Measurements from ENCODE around the gene MSI2.
A peak's percentile ranks its signal among the peaks of the same experiment; 100 is the strongest.

The MSI2 gene

GRCh38 chr17:57550016-57550415 is 293.7 kb downstream of the MSI2 start:
- no peak for DNase-seq (ENCODE audit: insufficient read length, low spot score)
- FAIRE-seq = no peak
- no peak for TF ChIP-seq POLR2A (IDR thresholded peaks at IDR 0.05; ENCODE audit: low read depth, low read length)

- FAIRE-seq (no peak), DNase-seq (ENCODE audit: insufficient read length, low spot score) (no peak)
- no peak for TF ChIP-seq POLR2A (IDR thresholded peaks at IDR 0.05; ENCODE audit: low read depth, low read length)
Observed at GRCh38 chr17:57550668-57551315, 294.5 kb downstream of the MSI2 start.

GRCh38 chr17:57551321-57552079 is 295.2 kb downstream of the MSI2 start:
- no peak for FAIRE-seq
- TF ChIP-seq POLR2A (IDR thresholded peaks at IDR 0.05; ENCODE audit: low read depth, low read length) = no peak
- DNase-seq (ENCODE audit: insufficient read length, low spot score) = no peak

DNA sequence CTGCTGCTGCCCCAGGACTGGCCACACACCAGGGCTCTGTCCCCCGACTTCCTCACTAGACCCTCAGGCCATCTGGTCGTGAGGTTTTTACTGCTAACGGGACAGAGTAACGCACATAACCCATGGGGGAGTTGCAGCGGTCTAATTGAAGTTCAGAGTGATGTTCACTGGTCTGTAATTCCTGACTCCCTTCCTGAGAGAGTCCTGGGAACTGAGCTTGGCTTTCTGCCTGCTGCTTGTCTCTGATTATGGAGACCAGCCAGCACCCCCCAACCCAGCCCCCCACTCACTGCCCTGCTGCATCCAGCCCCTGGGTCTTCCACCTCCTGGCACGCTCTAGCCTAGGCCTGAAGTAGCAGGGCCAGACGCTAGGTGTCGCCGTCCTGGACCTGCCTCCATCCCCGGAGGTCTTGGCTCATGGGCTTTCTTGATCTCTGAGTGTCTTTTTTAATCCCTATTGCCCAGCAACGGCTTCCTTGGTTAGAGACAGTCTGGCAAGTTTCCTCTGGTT is 295.8 kb downstream of the MSI2 start:
- no peak for FAIRE-seq
- no peak for DNase-seq (ENCODE audit: insufficient read length, low spot score)
- TF ChIP-seq POLR2A (IDR thresholded peaks at IDR 0.05; ENCODE audit: low read depth, low read length) = no peak

DNA sequence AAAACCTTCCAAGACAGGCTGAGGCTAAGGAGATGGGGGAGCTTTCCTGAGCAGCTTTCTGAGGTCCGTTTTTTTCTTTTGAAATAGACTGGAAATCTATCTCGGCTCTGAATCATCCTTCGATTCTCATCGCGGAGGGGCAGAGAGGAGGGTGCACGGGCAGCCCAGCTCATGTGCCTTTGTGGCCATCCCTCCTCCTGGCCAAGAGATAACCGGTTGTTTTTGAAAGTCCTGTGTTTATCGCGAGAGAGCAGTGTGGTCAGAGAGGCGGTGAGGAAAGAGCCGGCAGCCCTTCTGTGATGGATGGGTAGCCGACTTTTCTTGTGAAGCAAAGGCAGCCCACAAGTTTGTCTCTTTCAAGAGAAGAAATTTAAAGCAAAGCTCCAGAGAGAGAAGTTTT is 297.2 kb downstream of the MSI2 start:
- DNase-seq (ENCODE audit: insufficient read length, low spot score) = peak; percentile 65
- no peak for TF ChIP-seq POLR2A (IDR thresholded peaks at IDR 0.05; ENCODE audit: low read depth, low read length)
- no peak for FAIRE-seq

DNA sequence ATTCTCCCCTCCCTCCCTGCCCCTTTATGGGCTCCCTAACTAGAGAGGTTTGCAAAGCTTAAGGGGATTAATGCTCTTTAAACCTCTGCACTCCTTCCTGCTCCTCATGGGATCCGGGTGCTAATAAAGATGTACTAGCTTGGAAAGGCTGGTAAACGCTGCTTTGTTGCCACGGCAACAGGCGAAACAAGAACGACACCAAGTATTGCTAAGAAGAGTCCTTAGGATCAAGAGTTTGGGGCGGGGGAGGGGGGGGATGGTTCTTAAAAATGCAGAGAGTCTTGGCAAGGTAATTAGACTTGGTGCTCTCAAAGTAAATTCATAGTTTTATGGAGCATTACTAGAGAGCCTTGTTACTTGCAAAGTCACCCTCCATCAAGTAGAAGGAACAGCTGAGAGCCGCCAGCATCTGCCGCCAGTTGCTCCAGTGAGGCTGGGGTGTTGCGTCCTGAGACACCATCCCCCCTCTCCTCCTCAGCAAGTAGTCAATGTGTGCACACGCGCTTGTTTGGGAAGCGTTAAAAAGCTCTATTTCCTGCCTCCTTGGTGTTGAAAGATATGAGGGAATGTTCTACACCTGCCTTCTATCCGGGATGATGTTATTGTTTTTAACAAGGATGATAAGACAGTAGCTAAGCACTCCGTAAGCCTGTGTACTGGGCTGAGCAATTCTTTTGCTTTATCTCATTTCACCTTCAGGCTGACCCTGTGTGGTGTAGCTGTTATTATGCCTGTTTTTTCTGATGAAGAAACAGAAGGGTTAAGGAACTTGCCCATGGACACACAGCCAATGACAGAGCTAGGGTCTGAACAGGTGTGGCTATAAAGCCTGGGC is 297.9 kb downstream of the MSI2 start:
- no peak for TF ChIP-seq POLR2A (IDR thresholded peaks at IDR 0.05; ENCODE audit: low read depth, low read length)
- FAIRE-seq = no peak
- no peak for DNase-seq (ENCODE audit: insufficient read length, low spot score)

- no peak for TF ChIP-seq POLR2A (IDR thresholded peaks at IDR 0.05; ENCODE audit: low read depth, low read length)
- no peak for DNase-seq (ENCODE audit: insufficient read length, low spot score)
- no peak for FAIRE-seq
Observed at GRCh38 chr17:57554826-57555635, 298.7 kb downstream of the MSI2 start.

DNA sequence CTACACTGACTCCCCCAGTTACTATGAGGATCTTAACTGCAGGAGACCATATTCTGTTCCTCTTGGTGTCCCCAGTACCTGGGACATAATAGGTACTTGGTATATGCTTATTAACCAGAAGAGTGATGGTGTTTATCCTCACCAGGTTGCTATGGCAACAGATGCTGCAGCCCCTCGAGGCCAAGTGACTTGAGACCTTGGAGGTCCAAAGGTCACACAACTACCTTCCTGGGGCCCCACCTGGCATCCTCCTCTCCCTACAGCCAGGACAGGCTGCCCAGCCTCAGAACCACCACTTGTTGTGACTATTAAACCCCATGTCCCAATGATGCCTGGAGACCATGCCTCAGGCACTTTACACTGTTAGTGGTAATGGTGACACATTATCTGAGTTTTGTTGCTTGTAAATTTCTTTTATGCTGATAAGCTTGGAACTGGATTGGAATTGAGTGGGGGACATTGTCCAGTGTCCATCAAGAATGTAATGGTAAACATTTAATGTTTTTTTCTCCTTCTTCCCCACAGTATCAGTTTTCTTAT is 299.4 kb downstream of the MSI2 start:
- FAIRE-seq = no peak
- no peak for DNase-seq (ENCODE audit: insufficient read length, low spot score)
- no peak for TF ChIP-seq POLR2A (IDR thresholded peaks at IDR 0.05; ENCODE audit: low read depth, low read length)

DNA sequence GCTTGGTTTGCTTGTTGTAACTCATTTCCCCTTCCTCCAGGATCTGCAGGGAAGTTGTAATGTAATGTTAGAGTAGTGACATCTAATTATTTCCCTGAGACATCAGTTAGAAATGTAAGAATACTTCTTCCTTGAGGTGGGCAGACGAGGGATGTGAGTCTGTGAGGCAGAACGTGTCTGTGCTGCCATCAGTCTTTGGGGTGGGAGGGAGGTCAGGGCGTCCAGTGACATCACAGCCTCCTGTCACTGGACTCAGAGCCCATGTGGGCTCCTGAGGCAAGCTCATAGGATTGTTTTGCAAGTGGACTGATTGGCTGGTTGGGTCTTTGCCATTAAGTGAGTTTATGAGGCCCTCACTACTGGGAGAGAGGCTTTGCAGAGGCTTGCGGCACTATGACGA is 300.0 kb downstream of the MSI2 start:
- FAIRE-seq (no peak), DNase-seq (ENCODE audit: insufficient read length, low spot score) (no peak)
- no peak for TF ChIP-seq POLR2A (IDR thresholded peaks at IDR 0.05; ENCODE audit: low read depth, low read length)

GRCh38 chr17:57556977-57557376 is 300.7 kb downstream of the MSI2 start:
- no peak for FAIRE-seq
- no peak for TF ChIP-seq POLR2A (IDR thresholded peaks at IDR 0.05; ENCODE audit: low read depth, low read length)
- DNase-seq (ENCODE audit: insufficient read length, low spot score) = no peak

GRCh38 chr17:57557416-57557815 is 301.1 kb downstream of the MSI2 start:
- FAIRE-seq (no peak), DNase-seq (ENCODE audit: insufficient read length, low spot score) (no peak)
- TF ChIP-seq POLR2A (IDR thresholded peaks at IDR 0.05; ENCODE audit: low read depth, low read length) = no peak

DNA sequence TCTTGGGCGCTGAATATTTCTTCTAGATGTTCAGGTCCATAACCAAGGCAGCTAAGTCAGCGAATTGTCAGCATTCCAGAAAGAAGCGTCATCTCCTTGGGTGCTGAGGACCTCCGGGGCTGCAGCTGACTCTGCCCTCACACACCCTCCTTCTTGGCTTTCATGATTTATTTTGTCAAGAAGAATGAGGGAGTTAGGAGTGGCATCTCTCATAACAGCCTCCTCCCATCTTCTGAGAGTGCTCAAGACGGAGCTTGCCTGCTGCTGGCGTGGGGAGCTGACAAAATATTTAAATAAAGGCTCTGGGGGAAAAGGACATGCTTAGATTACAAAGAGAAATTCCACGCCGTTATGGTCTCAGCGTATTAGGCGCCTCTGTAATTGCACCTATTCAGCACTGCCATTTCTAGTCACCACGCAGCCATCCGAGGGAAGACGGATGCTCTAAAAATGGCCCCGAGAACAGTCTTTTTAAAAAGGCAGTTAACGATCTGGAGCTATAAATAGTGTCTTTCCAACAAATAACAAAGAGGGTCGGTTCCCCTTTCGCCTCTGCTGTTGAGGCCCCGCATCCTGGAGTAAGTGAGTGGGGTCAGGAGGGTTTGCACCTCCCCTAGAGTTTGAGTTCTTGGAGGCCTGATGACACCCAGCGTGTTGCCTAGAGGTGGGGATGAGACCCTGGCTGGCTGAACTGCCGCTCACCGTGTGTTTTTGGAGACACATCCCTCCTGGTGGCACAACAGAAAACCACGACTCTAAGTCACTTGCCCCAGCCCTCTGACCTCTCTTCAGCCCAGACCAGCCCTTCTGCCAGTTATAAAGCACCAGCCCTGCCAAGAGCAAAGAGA is 301.7 kb downstream of the MSI2 start:
- TF ChIP-seq POLR2A (IDR thresholded peaks at IDR 0.05; ENCODE audit: low read depth, low read length) = no peak
- FAIRE-seq = peak; percentile 76
- DNase-seq (ENCODE audit: insufficient read length, low spot score) = peak; percentile 90
